ENCODE results near the gene ZNF600. TPM values are rescaled to one million over a fixed set of nuclear protein-coding genes. Genes with fewer than 3 reads are reported as not detected.

The ZNF600 gene
- total and polyA plus RNA-seq, 2 of the 13 experiments (the other 11 are each of a cell fraction or from before 2014, with no cell fraction given) = 15.0 to 16.4 TPM

- peak; percentile 51 for TF ChIP-seq NFAT5 (CRISPR knock-in tag; IDR thresholded peaks at IDR 0.05)
- TF ChIP-seq ZFP91 (CRISPR knock-in tag; IDR thresholded peaks at IDR 0.05; ENCODE audit: borderline replicate concordance) = peak; percentile 68
- TF ChIP-seq MXI1 (IDR thresholded peaks at IDR 0.05; ENCODE audit: borderline replicate concordance, low read depth, low read length) = peak; percentile 67; the same call in 1 of the 3 replicates
- TF ChIP-seq ZNF670 (CRISPR knock-in tag; IDR thresholded peaks at IDR 0.05; ENCODE audit: borderline replicate concordance) = peak; percentile 69; the same call in 1 of the 2 replicates
- TF ChIP-seq ZBTB4 (CRISPR knock-in tag; IDR thresholded peaks at IDR 0.05; ENCODE audit: borderline replicate concordance) = 0 out of 2 replicates have a peak, but pooled peaks have one; percentile 32
- peak; percentile 77; the same call in 1 of the 2 replicates for TF ChIP-seq ZSCAN29 (CRISPR knock-in tag; conservative IDR thresholded peaks at IDR 0.05)
- 0 out of 2 replicates have a peak, but pooled peaks have one; percentile 5 for TF ChIP-seq SOX5 (CRISPR knock-in tag; IDR thresholded peaks at IDR 0.05; ENCODE audit: borderline replicate concordance)
- TF ChIP-seq ZNF704 (CRISPR knock-in tag; IDR thresholded peaks at IDR 0.05; ENCODE audit: borderline replicate concordance) = peak; percentile 64; the same call in 1 of the 2 replicates
- TF ChIP-seq THAP9 (CRISPR knock-in tag; IDR thresholded peaks at IDR 0.05; ENCODE audit: borderline replicate concordance) = peak; percentile 49; the same call in 1 of the 2 replicates
Measured at GRCh38 chr19:52786464-52787354, at the start of gene ZNF600 (continued).

Measured in HepG2 (cell line).